LNCAP (cell line): Measurements from ENCODE around the gene CPZ.

ENCODE experiments used
- TF ChIP-seq, protein P1 (sequence below): fragments of 450-650 bp; IDR thresholded peaks from 2 replicates; pipeline ENCODE4 v1.5.1; 2017; ENCODE audit warnings: mild to moderate bottlenecking

Gene CPZ

DNA sequence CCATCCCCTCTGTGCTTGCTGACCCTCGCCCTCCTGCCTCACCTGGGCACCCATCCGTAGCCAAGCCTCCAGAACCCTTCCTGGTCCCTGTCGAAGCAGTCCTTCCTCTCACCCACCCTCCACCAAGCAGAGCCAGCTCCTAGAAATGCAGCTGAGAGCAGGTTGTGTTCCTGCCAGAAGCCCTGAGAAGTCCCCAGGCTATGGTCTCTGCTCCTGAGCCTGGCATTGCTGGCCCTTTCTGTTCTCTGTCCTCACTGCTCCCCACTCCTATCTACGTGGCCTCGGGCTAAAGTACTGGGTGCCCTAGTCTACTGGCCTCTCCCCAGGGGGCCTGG is 2.1 kb upstream of the CPZ start:
- TF ChIP-seq, protein P1, sequence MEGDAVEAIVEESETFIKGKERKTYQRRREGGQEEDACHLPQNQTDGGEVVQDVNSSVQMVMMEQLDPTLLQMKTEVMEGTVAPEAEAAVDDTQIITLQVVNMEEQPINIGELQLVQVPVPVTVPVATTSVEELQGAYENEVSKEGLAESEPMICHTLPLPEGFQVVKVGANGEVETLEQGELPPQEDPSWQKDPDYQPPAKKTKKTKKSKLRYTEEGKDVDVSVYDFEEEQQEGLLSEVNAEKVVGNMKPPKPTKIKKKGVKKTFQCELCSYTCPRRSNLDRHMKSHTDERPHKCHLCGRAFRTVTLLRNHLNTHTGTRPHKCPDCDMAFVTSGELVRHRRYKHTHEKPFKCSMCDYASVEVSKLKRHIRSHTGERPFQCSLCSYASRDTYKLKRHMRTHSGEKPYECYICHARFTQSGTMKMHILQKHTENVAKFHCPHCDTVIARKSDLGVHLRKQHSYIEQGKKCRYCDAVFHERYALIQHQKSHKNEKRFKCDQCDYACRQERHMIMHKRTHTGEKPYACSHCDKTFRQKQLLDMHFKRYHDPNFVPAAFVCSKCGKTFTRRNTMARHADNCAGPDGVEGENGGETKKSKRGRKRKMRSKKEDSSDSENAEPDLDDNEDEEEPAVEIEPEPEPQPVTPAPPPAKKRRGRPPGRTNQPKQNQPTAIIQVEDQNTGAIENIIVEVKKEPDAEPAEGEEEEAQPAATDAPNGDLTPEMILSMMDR, result no peak

DNA sequence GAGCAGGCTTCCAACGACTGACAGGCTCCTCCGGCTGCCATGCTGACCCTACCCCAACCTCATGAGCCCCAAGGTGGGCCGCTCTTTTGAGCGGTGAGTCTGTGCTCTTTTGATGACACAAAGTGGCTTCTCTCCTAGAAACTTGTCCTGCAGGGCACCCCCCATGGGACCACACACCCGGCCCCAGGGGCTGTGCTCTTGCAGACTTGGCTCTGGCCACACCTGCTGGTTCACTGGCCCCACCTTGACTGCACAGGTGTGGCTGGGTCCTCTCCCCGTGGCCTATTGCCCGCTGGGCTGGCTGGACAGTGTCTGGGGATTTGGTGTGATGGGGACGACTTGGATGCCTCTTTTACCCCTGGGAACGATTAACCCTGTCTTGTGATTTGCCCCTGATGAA is 1.5 kb upstream of the CPZ start:
- TF ChIP-seq, protein P1, result no peak

DNA sequence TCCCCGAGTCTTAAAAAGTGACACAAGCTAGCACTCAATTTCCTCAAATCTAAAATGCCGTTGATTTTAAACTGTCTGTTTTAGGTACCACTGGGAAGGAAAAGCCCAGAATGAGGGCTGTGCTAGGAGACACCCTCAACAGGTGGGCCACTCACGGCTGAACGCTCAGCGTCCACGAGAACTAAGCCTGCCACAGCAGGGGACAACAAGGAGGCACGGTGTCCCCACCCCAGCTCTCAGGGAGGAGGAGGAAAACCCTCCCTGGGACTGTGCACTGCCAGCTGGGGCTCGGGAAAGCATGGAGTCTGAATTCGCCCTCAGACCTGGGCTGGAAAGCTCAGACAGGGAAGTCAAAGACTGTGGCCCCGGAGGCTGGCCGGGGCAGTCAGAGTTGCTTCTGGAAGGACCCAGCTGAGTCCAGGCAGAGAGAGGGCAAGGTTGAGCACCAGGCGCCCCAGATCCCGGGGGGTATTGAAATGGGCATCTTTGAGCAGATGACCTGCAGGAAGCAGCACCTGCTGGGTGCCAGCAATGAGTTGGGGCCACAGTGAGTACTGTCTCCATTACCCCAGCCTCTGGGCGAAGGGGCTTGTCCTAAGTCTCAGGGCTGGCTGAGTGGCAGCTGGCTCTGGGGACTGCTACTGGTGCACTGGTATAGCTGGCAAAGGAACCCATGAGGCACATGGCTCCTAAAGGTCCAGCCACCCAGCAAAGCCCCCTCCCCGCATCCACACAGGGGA is 769 bp upstream of the CPZ start:
- TF ChIP-seq, protein P1, result no peak

DNA sequence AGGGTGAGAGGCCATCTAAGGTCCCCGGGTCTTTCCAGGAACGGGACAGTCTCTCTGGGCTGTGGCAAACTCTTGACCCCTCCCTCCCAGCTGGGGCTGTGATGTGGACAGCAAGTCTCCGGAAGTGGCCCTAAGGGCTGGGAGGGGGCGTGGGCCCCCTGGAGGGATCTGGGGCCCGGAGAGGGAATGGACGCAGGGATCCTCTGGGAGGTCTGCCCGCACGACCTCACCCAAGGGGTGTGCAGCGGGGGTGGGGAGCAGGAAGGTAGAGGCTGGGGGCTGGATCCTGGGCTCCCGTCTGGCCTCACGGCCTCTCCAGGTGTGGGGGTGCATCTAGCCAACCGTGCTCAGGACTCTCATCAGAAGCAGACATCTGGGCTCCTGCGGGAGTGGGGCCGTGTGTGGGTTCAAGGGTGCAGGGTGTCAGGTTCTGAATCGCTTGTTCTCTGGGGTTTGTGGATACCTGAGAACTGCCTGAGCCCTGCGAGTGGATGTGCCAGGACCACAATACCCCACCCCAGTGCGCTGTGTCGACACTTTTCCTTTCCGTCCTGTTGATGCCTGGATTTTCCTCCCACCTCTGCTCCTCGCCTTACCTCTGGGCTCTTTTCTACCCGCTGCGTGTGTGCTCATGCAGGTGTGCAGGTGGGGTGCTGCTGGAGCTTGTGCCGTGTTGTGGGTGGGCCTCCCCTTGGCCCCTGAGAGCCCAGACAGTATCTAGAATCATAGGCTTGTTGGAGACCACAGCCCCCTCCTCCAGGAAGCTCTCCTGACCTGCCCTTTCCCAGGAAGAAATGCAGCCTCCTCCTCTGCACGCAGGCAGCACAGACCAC is 915 bp downstream of the CPZ start:
- TF ChIP-seq, protein P1, result no peak

DNA sequence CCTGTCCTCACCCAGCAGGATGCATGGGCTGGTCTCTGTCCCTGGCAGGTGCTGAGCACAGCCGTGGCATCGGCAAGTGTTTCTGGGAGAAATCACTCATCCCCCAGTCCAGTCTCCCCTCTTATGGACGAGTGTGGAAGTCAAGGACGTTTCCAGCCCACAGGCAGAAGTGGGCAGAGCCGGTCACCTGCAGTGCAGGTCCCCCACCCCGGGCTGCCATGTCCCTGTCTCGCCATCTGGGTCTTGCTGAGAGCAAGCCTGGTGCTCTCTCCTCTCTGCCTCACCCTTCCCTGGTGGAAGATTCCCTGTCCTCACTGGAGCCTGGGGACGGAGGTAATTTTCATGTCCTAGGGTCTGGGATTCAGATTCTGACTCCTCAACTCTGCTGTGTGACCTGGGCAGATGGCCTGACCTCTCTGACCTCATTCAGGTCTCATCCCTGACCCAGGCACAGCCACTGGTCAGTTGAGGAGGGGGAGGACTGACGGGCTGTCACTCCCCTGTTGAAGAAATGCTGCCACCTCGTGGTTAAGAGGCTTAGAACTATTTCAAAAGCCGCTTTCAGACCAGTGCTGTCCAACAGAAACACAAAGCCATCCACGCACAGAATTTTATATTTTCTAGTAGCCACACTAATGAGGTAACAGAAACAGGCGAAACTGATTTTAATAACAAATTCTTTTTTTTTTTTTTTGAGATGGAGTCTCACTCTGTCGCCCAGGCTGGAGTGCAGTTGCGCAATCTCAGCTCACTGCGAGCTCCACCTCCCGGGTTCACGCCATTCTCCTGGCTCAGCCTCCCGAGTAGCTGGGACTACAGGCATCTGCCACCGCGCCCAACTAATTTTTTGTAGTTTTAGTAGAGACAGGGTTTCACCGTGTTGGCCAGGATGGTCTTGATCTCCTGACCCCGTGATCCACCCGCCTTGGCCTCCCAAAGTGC is 1.8 kb downstream of the CPZ start:
- TF ChIP-seq, protein P1, result peak; percentile 79

DNA sequence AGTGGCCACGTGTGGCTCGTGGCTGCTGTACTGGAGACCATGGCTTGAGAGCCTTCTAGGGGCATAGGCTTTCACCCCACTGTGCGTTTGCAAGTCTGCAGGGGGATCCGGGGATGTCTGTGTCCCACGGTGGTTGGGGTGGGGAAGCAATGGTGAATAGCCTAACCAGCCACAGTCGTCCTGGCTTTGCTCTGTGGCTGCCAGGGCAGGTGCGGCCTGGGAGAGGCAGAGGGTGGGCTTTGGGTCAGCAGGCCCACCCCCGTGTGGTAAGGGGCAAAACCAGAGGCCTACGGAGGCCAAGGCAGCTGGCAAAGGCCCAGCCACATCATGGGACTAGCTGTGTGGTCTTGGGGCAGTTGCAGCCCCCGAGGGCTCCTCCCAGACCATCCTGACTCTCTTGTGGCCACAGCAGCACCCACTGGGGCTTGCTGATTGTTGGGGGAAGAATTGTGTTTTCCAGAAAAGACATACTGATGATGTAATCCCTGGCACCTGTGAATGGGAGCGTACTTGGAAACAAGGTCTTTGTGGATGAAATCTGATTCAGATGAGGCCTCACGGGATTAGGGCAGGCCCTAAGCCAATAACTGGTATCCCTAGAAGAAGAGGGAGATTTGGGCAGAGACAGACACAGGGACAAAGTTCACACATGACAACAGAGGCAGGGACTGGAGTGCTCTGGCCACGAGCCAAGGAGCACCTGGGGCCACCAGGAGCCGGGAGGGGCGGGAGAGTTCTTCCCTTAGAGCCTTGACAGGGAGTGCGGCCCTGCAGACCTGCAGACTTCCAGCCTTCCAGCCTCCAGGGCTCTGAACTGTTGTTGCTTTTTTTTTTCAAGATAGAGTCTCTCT is 2.9 kb downstream of the CPZ start:
- TF ChIP-seq, protein P1, result no peak

DNA sequence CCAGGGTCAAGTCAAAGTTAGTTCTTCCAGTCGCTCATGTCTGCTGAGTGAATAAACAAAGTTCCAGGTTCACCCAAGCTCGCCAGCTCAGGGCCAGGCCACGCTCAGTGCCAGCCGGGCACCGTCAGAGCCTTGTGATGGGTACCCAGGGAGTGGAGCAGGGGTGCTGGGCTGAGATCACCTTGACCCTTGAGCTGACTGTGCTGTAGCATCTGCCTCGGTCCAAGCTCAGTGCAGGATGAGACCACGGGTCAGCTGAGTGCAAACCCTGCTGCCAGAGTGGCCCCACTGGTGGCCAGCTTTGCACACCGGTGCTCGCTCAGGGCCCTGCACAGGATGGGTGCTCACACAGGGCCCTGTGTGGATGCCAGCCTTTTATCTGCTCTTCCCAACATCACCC is 4.3 kb downstream of the CPZ start:
- TF ChIP-seq, protein P1, result no peak
